Panc1 (cell line): Measurements from ENCODE around the gene DMBX1. TPM values are rescaled to one million over a fixed set of nuclear protein-coding genes. Genes with fewer than 3 reads are reported as not detected.

Experiments
- ATAC-seq: fragments of 200-7000 bp; cut with Tn5 transposase; 2 replicates; pipeline ENCODE4 v1.9.1; 2020; ENCODE audit warnings: mild to moderate bottlenecking, moderate library complexity
- BruUV-seq: library from RNA; stranded (reverse); fragments of 400-500 nt; replicated peaks from 2 replicates; lab custom pipeline; 2021; lab: Mats Ljungman, UMichigan
- CTCF ChIA-PET: fragments of 300-600 bp; sonication (Branson Sonifier 250); formaldehyde crosslinking; loops from one replicate; lab custom pipeline; 2022; ENCODE audit warnings: antibody characterized with exemption; lab: Charles Lee
- POLR2A ChIA-PET: fragments of 300-600 bp; sonication (Branson Sonifier 250); formaldehyde crosslinking; loops from one replicate; lab custom pipeline; 2022; ENCODE audit warnings: antibody characterized with exemption; lab: Charles Lee
- DNase-seq: peaks from one replicate; pipeline ENCODE4 v3.0.0-alpha.2; 2010; ENCODE audit warnings: low read depth, low spot score
- H3K27ac ChIP-seq: 2 replicates; pipeline ENCODE4 v1.5.1; 2011; ENCODE audit warnings: mild to moderate bottlenecking, low read length, inconsistent platforms
- H3K27me3 ChIP-seq: fragments of 200-500 bp; sonication (Bioruptor generic); 2 replicates; pipeline ENCODE4 v1.6.0; 2014; ENCODE audit warnings: low read length, inconsistent platforms; ENCODE audit not compliant: control insufficient read depth, insufficient read depth
- H3K36me3 ChIP-seq: fragments of 200-500 bp; sonication (Bioruptor generic); 2 replicates; pipeline ENCODE4 v1.5.1; 2014; ENCODE audit warnings: inconsistent platforms, mild to moderate bottlenecking, low read length, moderate library complexity; ENCODE audit not compliant: control insufficient read depth, insufficient read depth
- H3K4me1 ChIP-seq: 2 replicates; pipeline ENCODE4 v1.5.1; 2011; ENCODE audit warnings: inconsistent platforms, mild to moderate bottlenecking, low read length, moderate library complexity; ENCODE audit not compliant: control insufficient read depth, insufficient read depth
- H3K4me3 ChIP-seq, 2 experiments: 2 replicates each; pipeline ENCODE4 v1.5.1; 2011 to 2012; ENCODE audit warnings: low read depth in 2 of 2, low read length in 2 of 2, mild to moderate bottlenecking in 2 of 2, inconsistent platforms in 1 of 2, moderate library complexity in 1 of 2
- H3K9me3 ChIP-seq: fragments of 200-500 bp; sonication (Bioruptor generic); 2 replicates; pipeline ENCODE4 v1.5.1; 2014; ENCODE audit warnings: low read depth, mild to moderate bottlenecking, inconsistent platforms, low read length, moderate library complexity; ENCODE audit not compliant: control insufficient read depth, insufficient read depth
- POLR2AphosphoS5 ChIP-seq: IDR thresholded peaks from 2 replicates; pipeline ENCODE4 v1.6.1; 2012; ENCODE audit warnings: mild to moderate bottlenecking, low read depth, low read length, moderate library complexity
- SIN3A ChIP-seq: IDR thresholded peaks from 2 replicates; pipeline ENCODE4 v1.6.1; 2012; ENCODE audit warnings: low read depth, mild to moderate bottlenecking, low read length, moderate library complexity, borderline replicate concordance; ENCODE audit not compliant: insufficient read depth
- TCF7L2 ChIP-seq: IDR thresholded peaks from 2 replicates; pipeline ENCODE4 v1.6.1; 2011; ENCODE audit warnings: mild to moderate bottlenecking, low read depth, low read length, inconsistent platforms
- in situ Hi-C: cut with HindIII; loops from 2 replicates; pipeline ENCODE4 v1.10.0; 2016; ENCODE audit warnings: low sequenced_read_pairs, low pct_unique_long_range_greater_than_20kb
- intact Hi-C: fragments of 100-400 bp; cut with micrococcal nuclease; formaldehyde crosslinking; loops from one replicate; pipeline ENCODE4 v1.10.0; 2022; ENCODE audit not compliant: unreplicated experiment
- total RNA-seq: library from RNA; stranded (reverse); gene quantifications from one replicate; pipeline ENCODE4 v1.2.1, GENCODE V29; 2021; ENCODE audit not compliant: unreplicated experiment
- TF ChIP-seq, protein P1 (sequence below): fragments of 450-650 bp; IDR thresholded peaks from 2 replicates; pipeline ENCODE4 v1.5.1; 2017; ENCODE audit warnings: mild to moderate bottlenecking
- TF ChIP-seq, protein P2 (sequence below), 2 experiments: IDR thresholded peaks; 2 replicates each; pipeline ENCODE4 v1.6.1; 2011 to 2012; ENCODE audit warnings: low read depth in 2 of 2, control low read depth in 1 of 2, low read length in 1 of 2, mild to moderate bottlenecking in 1 of 2, moderate library complexity in 1 of 2; ENCODE audit not compliant: insufficient read depth in 1 of 2

Gene DMBX1
- total RNA-seq, 1 experiment from 2014 or later = 0.05 TPM

DNA sequence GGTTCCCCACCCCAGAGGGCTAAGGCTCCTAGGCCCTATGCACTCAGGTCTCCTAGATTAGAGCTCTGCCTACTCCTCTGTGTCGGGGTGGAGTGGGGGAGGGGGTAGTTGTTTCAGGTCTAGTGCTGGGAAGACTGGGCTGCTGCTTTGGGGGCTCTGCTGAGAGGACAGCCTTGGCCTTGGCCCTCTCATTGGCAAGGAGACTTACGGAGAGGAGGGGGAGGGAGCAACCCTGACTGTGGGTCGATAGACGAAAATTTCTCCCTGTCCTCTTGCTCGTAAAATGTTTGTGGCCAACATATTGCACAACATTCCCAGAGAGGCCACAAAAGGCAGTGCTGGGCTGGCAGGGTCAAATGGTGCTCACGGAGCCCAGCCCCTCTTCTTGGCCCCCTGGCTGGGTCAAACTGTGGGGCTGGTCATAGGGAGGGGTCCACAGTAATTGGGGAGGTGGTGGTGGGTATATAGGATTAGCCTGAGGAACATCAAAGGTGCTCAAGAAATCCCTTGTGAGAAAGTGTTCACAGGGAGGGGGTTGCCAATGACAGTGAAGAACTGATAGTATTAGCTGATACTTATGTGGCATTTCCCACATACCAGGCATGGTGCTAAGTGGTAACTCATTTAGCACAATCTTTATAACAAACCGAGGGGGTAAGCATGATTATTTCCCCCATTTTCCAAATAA lies 8.5 kb upstream of the DMBX1 start:
- Histone ChIP-seq H3K27ac (no peak overlapping the region), H3K9me3 (no peaks in the 10 kb centered on the region), H3K27me3 (no peaks in the 10 kb centered on the region), H3K4me1 (no peaks in the 10 kb centered on the region), H3K36me3 (no peaks in the 10 kb centered on the region), H3K4me3 (no peak overlapping the region)
- in situ Hi-C loops (no loop called here), intact Hi-C loops (no loop called here)
- DNase-seq (no peak), ATAC-seq (no peak)
- BruUV-seq = no TSS peak
- peak; percentile 17; the same call in 1 of the 2 replicates for TF ChIP-seq TCF7L2
- no peak for TF ChIP-seq POLR2AphosphoS5
- ChIA-PET POLR2A (no interaction called here), CTCF (interaction anchor here (1.7 kb wide), 1 partner anchor 47 kb away, joined by 4 read pairs; no protein-coding TSS in a partner anchor)

DNA sequence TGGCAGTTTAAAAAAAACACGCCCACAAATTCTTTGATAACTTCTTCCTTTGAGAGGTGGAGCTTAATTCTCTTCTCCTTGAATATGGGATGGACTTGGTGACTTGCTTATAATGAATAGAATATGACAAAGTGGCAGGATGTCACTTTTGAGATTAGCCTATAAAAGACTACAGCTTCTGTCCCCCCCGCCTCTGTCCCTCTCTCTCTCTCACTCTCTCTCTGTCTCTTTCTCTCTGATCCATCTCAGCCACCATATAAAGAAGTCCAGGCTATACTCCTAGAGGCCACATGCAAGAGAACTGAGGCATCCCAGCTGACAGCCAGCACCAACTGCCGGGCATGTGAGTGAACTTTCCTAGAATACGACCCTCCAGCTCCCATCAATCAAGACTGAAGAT lies 7.7 kb upstream of the DMBX1 start:
- ATAC-seq = no peak
- Histone ChIP-seq H3K4me1 (no peaks in the 10 kb centered on the region), H3K9me3 (no peaks in the 10 kb centered on the region), H3K27me3 (no peaks in the 10 kb centered on the region), H3K36me3 (no peaks in the 10 kb centered on the region), H3K4me3 (no peak overlapping the region), H3K27ac (no peak overlapping the region)
- in situ Hi-C loops = no loop called here
- no peak for DNase-seq
- BruUV-seq = no TSS peak
- intact Hi-C loops = no loop called here
- CTCF ChIA-PET = no interaction called here
- TF ChIP-seq, protein P1, sequence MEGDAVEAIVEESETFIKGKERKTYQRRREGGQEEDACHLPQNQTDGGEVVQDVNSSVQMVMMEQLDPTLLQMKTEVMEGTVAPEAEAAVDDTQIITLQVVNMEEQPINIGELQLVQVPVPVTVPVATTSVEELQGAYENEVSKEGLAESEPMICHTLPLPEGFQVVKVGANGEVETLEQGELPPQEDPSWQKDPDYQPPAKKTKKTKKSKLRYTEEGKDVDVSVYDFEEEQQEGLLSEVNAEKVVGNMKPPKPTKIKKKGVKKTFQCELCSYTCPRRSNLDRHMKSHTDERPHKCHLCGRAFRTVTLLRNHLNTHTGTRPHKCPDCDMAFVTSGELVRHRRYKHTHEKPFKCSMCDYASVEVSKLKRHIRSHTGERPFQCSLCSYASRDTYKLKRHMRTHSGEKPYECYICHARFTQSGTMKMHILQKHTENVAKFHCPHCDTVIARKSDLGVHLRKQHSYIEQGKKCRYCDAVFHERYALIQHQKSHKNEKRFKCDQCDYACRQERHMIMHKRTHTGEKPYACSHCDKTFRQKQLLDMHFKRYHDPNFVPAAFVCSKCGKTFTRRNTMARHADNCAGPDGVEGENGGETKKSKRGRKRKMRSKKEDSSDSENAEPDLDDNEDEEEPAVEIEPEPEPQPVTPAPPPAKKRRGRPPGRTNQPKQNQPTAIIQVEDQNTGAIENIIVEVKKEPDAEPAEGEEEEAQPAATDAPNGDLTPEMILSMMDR = no peak
- TF ChIP-seq SIN3A (no peak), POLR2AphosphoS5 (no peak), TCF7L2 (no peak)
- TF ChIP-seq, protein P2, sequence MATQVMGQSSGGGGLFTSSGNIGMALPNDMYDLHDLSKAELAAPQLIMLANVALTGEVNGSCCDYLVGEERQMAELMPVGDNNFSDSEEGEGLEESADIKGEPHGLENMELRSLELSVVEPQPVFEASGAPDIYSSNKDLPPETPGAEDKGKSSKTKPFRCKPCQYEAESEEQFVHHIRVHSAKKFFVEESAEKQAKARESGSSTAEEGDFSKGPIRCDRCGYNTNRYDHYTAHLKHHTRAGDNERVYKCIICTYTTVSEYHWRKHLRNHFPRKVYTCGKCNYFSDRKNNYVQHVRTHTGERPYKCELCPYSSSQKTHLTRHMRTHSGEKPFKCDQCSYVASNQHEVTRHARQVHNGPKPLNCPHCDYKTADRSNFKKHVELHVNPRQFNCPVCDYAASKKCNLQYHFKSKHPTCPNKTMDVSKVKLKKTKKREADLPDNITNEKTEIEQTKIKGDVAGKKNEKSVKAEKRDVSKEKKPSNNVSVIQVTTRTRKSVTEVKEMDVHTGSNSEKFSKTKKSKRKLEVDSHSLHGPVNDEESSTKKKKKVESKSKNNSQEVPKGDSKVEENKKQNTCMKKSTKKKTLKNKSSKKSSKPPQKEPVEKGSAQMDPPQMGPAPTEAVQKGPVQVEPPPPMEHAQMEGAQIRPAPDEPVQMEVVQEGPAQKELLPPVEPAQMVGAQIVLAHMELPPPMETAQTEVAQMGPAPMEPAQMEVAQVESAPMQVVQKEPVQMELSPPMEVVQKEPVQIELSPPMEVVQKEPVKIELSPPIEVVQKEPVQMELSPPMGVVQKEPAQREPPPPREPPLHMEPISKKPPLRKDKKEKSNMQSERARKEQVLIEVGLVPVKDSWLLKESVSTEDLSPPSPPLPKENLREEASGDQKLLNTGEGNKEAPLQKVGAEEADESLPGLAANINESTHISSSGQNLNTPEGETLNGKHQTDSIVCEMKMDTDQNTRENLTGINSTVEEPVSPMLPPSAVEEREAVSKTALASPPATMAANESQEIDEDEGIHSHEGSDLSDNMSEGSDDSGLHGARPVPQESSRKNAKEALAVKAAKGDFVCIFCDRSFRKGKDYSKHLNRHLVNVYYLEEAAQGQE (IDR thresholded peaks at IDR 0.05; ENCODE audit: insufficient read depth in 1 of 2, low read depth in 2 of 2, low read length in 1 of 2) = no peak
- POLR2A ChIA-PET = no interaction called here

DNA sequence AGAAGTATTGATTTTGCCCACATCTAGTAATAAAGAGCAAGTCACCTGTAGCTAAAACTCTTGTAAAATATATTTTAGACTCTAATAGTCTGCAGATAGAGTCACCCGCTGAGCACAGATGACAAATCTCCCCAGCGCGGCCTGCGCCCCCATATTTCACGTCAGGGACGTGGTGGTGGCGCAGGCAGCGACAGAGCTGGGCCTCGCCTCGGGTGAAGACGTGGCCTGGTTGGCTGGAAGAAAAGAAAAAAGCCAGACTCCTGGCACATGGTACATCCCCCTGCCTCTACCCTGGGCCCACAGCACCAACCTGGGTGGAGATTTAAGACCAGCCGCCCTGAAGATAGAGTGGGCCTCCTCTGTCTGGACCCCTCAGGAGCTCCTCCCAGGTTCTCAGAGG lies 6.0 kb upstream of the DMBX1 start:
- Histone ChIP-seq H3K36me3 (no peaks in the 10 kb centered on the region), H3K4me1 (no peaks in the 10 kb centered on the region), H3K27ac (no peak overlapping the region), H3K9me3 (no peaks in the 10 kb centered on the region), H3K4me3 (no peak overlapping the region), H3K27me3 (no peaks in the 10 kb centered on the region; the same call in 1 of the 2 replicates)
- POLR2A ChIA-PET = no interaction called here
- ATAC-seq = no peak
- TF ChIP-seq SIN3A = no peak
- TF ChIP-seq TCF7L2 = no peak
- TF ChIP-seq, protein P2 (IDR thresholded peaks at IDR 0.05; ENCODE audit: insufficient read depth in 1 of 2, low read depth in 2 of 2, low read length in 1 of 2) = no peak
- TF ChIP-seq POLR2AphosphoS5 = no peak
- TF ChIP-seq, protein P1 = no peak
- DNase-seq = no peak
- CTCF ChIA-PET = interaction anchor here (0.6 kb wide), 1 partner anchor 37 kb away, joined by 3 read pairs; no protein-coding TSS in a partner anchor
- intact Hi-C loops = no loop called here
- in situ Hi-C loops = no loop called here
- no TSS peak for BruUV-seq
